ENCODE data around the gene IL16. TPM values are rescaled to one million over a fixed set of nuclear protein-coding genes. Genes with fewer than 3 reads are reported as not detected.
A peak's percentile ranks its signal among the peaks of the same experiment; 100 is the strongest.

IL16 gene
- total and polyA plus RNA-seq, 2 experiments from 2014 or later: 0.32 to 0.53 TPM

DNA sequence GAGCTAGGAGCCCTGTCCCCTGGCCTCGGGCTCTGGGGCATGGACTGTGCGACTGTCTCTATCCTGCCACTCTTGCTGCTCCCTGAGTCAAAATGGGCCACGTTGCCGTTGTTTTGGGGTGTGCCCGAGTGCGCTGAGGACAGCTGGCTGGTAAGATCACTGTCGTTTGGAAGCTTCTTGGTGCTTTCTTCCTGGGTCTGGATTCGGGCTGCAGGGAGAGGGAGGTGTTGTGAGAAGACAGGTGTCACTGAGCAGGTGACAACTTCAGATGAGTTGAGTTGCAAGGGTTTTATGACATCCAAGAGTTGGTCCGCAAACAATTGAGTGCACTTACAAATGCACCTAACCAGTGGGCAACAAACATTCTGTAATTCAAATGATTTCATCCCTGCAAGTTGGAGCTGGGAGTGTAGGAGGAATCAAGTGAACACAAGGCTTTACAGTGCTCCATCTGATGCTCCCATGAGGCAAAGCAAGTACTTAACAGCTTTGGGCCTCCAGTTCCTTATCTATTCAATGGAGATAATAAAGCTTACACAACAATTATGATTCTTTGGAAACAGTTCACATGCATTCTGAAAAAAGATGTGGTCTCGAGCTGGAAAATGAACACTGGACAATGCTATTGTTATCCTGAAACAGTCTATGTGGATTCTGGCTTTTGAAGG is 138.2 kb downstream of the IL16 start:
- no peak for DNase-seq
- in situ Hi-C loops (cut with MboI): no loop called here

GRCh38 chr15:81335631-81336030 is 139.0 kb downstream of the IL16 start:
- Histone ChIP-seq H3K79me2 (ENCODE audit: insufficient read depth) (no peaks in the 10 kb centered on the region), H3K27ac (no peak overlapping the region), H3F3A (ENCODE audit: insufficient read depth) (peaks cover 27% of the 10 kb centered on the region), H3K4me3 (no peak overlapping the region), H3K36me3 (ENCODE audit: low read depth) (no peaks in the 10 kb centered on the region), H3K9me2 (ENCODE audit: insufficient read depth) (no peaks in the 10 kb centered on the region), H3K4me2 (ENCODE audit: unreplicated experiment) (no peak overlapping the region), H3K9ac (no peak overlapping the region), H3K27me3 (replicated peaks; ENCODE audit: insufficient read depth) (no peaks in the 10 kb centered on the region), H4K20me1 (ENCODE audit: insufficient read depth) (no peaks in the 10 kb centered on the region), H3K9me3 (ENCODE audit: low read depth) (no peaks in the 10 kb centered on the region), H3K4me1 (ENCODE audit: insufficient read depth) (peaks cover 21% of the 10 kb centered on the region), H2AFZ (no peak overlapping the region)
- TF ChIP-seq EZH2phosphoT487 (IDR thresholded peaks at IDR 0.05; ENCODE audit: insufficient read depth, low read depth) (no peak), EZH2 (IDR thresholded peaks at IDR 0.05; ENCODE audit: insufficient read depth, poor library complexity, severe bottlenecking) (no peak)
- in situ Hi-C loops (cut with MboI): no loop called here
- DNase-seq: no peak
- 97 to 98% methylated on average over 4 of the region's 4 CpGs for WGBS, 2 experiments (ENCODE audit: low coverage in 1 of 2, low lambda C conversion rate in 2 of 2, missing lambda C conversion rate in 2 of 2)

More for the DNA sequence above, 138.2 kb downstream of the IL16 start:
- H3K4me3 ChIP-seq: no peak overlapping the region
- H3K27me3 ChIP-seq (replicated peaks; ENCODE audit: insufficient read depth): no peaks in the 10 kb centered on the region
- H2AFZ ChIP-seq: no peak overlapping the region
- 93 to 96% methylated on average over 10 of the region's 10 CpGs for WGBS, 2 experiments (ENCODE audit: low coverage in 1 of 2, low lambda C conversion rate in 2 of 2, missing lambda C conversion rate in 2 of 2)
- H4K20me1 ChIP-seq (ENCODE audit: insufficient read depth): no peaks in the 10 kb centered on the region
- H3K9ac ChIP-seq: no peak overlapping the region
- no peaks in the 10 kb centered on the region for H3K9me3 ChIP-seq (ENCODE audit: low read depth)
- TF ChIP-seq EZH2 (IDR thresholded peaks at IDR 0.05; ENCODE audit: insufficient read depth, poor library complexity, severe bottlenecking): no peak
- no peak for TF ChIP-seq EZH2phosphoT487 (IDR thresholded peaks at IDR 0.05; ENCODE audit: insufficient read depth, low read depth)
- H3K9me2 ChIP-seq (ENCODE audit: insufficient read depth): no peaks in the 10 kb centered on the region
- H3F3A ChIP-seq (ENCODE audit: insufficient read depth): peaks cover 27% of the 10 kb centered on the region
- no peaks in the 10 kb centered on the region for H3K79me2 ChIP-seq (ENCODE audit: insufficient read depth)
- H3K4me2 ChIP-seq (ENCODE audit: unreplicated experiment): no peak overlapping the region
- H3K36me3 ChIP-seq (ENCODE audit: low read depth): no peaks in the 10 kb centered on the region
- peaks cover 24% of the 10 kb centered on the region for H3K4me1 ChIP-seq (ENCODE audit: insufficient read depth)
- H3K27ac ChIP-seq: no peak overlapping the region

DNA sequence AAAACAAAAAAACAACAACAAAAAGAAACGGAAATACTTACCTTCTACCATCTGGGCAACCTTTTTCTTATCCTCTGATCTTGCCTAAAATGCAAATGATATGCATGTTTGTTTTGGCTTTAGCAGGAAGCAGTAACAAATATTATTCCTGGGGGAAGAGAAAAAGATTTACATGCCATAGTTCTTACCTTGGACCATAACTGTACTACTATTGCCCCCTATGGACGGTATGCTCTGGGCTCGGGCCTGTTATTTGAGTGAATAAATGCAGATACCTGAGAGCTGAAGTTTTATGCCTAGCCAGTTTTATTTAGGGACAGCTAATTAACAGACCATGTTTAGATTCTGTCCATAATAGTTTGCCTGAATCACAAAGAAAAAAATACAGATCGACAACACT is 139.9 kb downstream of the IL16 start:
- H3K79me2 ChIP-seq (ENCODE audit: insufficient read depth): no peaks in the 10 kb centered on the region
- no peak overlapping the region for H3K9ac ChIP-seq
- no peak overlapping the region for H3K4me2 ChIP-seq (ENCODE audit: unreplicated experiment)
- H3K4me1 ChIP-seq (ENCODE audit: insufficient read depth): peaks cover 21% of the 10 kb centered on the region
- H3K27ac ChIP-seq: no peak overlapping the region
- in situ Hi-C loops (cut with MboI): no loop called here
- H3K4me3 ChIP-seq: no peak overlapping the region
- no peak overlapping the region for H2AFZ ChIP-seq
- TF ChIP-seq EZH2phosphoT487 (IDR thresholded peaks at IDR 0.05; ENCODE audit: insufficient read depth, low read depth) (no peak), EZH2 (IDR thresholded peaks at IDR 0.05; ENCODE audit: insufficient read depth, poor library complexity, severe bottlenecking) (no peak)
- H3K9me2 ChIP-seq (ENCODE audit: insufficient read depth): no peaks in the 10 kb centered on the region
- peaks cover 27% of the 10 kb centered on the region for H3F3A ChIP-seq (ENCODE audit: insufficient read depth)
- H3K9me3 ChIP-seq (ENCODE audit: low read depth): no peaks in the 10 kb centered on the region
- H3K36me3 ChIP-seq (ENCODE audit: low read depth): no peaks in the 10 kb centered on the region
- H3K27me3 ChIP-seq (replicated peaks; ENCODE audit: insufficient read depth): no peaks in the 10 kb centered on the region
- no peaks in the 10 kb centered on the region for H4K20me1 ChIP-seq (ENCODE audit: insufficient read depth)
- 92 to 99% methylated on average over 4 of the region's 4 CpGs for WGBS, 2 experiments (ENCODE audit: low coverage in 1 of 2, low lambda C conversion rate in 2 of 2, missing lambda C conversion rate in 2 of 2)
- peak; percentile 42 for DNase-seq

GRCh38 chr15:81337241-81337640 is 140.6 kb downstream of the IL16 start:
- Histone ChIP-seq H3K9ac (no peak overlapping the region), H3K27ac (no peak overlapping the region), H3K4me2 (ENCODE audit: unreplicated experiment) (no peak overlapping the region), H3K36me3 (ENCODE audit: low read depth) (no peaks in the 10 kb centered on the region), H3K4me3 (no peak overlapping the region), H4K20me1 (ENCODE audit: insufficient read depth) (no peaks in the 10 kb centered on the region), H2AFZ (no peak overlapping the region), H3K79me2 (ENCODE audit: insufficient read depth) (no peaks in the 10 kb centered on the region), H3F3A (ENCODE audit: insufficient read depth) (peaks cover 27% of the 10 kb centered on the region), H3K9me3 (ENCODE audit: low read depth) (no peaks in the 10 kb centered on the region), H3K27me3 (replicated peaks; ENCODE audit: insufficient read depth) (no peaks in the 10 kb centered on the region), H3K9me2 (ENCODE audit: insufficient read depth) (no peaks in the 10 kb centered on the region), H3K4me1 (ENCODE audit: insufficient read depth) (peaks cover 21% of the 10 kb centered on the region)
- TF ChIP-seq EZH2phosphoT487 (IDR thresholded peaks at IDR 0.05; ENCODE audit: insufficient read depth, low read depth): no peak
- no peak for TF ChIP-seq EZH2 (IDR thresholded peaks at IDR 0.05; ENCODE audit: insufficient read depth, poor library complexity, severe bottlenecking)
- in situ Hi-C loops (cut with MboI): no loop called here
- 91 to 94% methylated on average over 3 of the region's 3 CpGs for WGBS, 2 experiments (ENCODE audit: low coverage in 1 of 2, low lambda C conversion rate in 2 of 2, missing lambda C conversion rate in 2 of 2)
- DNase-seq: no peak
